NCI-H460 (cell line): ENCODE results near the gene NPHP4. TPM values are rescaled to one million over a fixed set of nuclear protein-coding genes. Genes with fewer than 3 reads are reported as not detected.

ENCODE experiments used
- DNase-seq: peaks from one replicate; pipeline ENCODE4 v3.0.0-alpha.2; 2016; ENCODE audit warnings: low read depth; ENCODE audit errors: extremely low read depth
- total RNA-seq: library from RNA; depleted of rRNA; stranded (reverse); fragments of >200 nt; shearing (Covaris generic); gene quantifications from 2 replicates; pipeline ENCODE4 v1.2.3, GENCODE V29; 2014

Gene NPHP4
- total RNA-seq, 1 experiment from 2014 or later: 8.6 TPM

GRCh38 chr1:5975133-5975880 lies 16.9 kb downstream of the NPHP4 start:
- peak; percentile 36 for DNase-seq

- no peak for DNase-seq
Observed at GRCh38 chr1:5974631-5975030, 17.6 kb downstream of the NPHP4 start.

- no peak for DNase-seq
Observed at GRCh38 chr1:5973771-5974170, 18.5 kb downstream of the NPHP4 start.

GRCh38 chr1:5972198-5972520 lies 20.1 kb downstream of the NPHP4 start:
- DNase-seq: no peak

- DNase-seq: no peak
Observed at GRCh38 chr1:5971471-5972197, 20.6 kb downstream of the NPHP4 start.

- no peak for DNase-seq
Observed at GRCh38 chr1:5970610-5971273, 21.5 kb downstream of the NPHP4 start.

- no peak for DNase-seq
Observed at GRCh38 chr1:5969168-5969567, 23.1 kb downstream of the NPHP4 start.

GRCh38 chr1:5968161-5968736 lies 24.0 kb downstream of the NPHP4 start:
- DNase-seq: no peak

- DNase-seq: no peak
Observed at GRCh38 chr1:5967351-5968160, 24.7 kb downstream of the NPHP4 start.

GRCh38 chr1:5966543-5967205 lies 25.6 kb downstream of the NPHP4 start:
- no peak for DNase-seq

- no peak for DNase-seq
Observed at GRCh38 chr1:5965586-5966131, 26.6 kb downstream of the NPHP4 start.

GRCh38 chr1:5962265-5963105 lies 29.7 kb downstream of the NPHP4 start:
- no peak for DNase-seq

- DNase-seq: no peak
Observed at GRCh38 chr1:5961601-5962000, 30.6 kb downstream of the NPHP4 start.

- no peak for DNase-seq
Observed at GRCh38 chr1:5960336-5960735, 31.9 kb downstream of the NPHP4 start.

GRCh38 chr1:5959667-5960230 lies 32.5 kb downstream of the NPHP4 start:
- DNase-seq: no peak

- DNase-seq: no peak
Observed at GRCh38 chr1:5959087-5959486, 33.1 kb downstream of the NPHP4 start.

- DNase-seq: no peak
Observed at GRCh38 chr1:5956022-5956830, 36.0 kb downstream of the NPHP4 start.
